Stimulated activated CD4-positive, alpha-beta T cell treated with anti-CD3 and anti-CD28 coated beads, Interleukin-1b, Interleukin-23, amount 100 ng/mL, for 24 hours (primary cell): Measurements from ENCODE around the gene ECI2.

Source experiments
- DNase-seq, 4 experiments: peaks; one replicate each; pipeline ENCODE4 v3.0.0-alpha.2; 2020; ENCODE audit warnings: low read depth in 4 of 4, low spot score in 1 of 4

Gene ECI2

DNA sequence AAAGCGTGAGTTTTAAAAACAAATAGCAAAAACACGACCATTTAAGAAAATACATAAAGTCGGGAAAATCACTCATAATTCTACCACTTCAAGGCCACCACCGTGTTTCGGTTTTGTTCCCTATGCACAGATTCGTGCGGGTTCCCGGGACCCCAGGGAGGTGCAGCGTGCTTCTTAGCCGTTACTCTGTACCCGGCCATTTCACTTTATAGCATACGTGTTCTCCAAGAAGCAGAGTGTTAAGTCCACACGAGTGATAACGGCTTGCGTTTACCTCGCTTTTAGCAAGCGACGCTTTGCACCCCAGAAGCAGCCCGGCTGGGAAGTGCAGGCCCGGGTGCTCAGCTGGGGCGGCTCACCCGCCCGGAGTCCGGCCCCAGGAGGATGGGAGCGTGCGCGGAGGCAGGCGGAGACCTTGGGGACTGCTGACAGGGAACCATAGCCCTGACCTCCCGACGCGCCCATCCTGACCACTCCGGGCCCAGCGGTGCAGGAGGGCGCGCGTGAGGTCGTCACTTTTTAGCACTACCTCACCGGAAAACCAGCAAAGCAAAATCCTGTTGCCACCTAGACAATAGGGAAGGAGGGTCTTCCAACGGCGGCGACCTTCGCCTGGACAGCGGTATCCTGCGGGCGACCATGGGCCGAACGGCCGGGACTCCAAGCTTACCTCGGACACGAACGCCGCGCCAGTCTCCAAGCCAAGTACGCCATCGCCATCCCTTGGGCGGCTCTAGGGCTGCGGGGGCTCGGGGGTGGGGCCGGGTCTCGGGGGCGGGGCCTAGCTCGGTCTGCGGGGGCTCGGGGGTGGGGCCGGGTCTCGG is at the start of gene ECI2:
TSS of gene ECI2 (minus strand) at position 735 of the 824 bp plus-strand sequence. CDS start at position 720, 15 bp downstream.
- DNase-seq = peak in 3 of 4 experiments; percentile 14 to 32 (median 26)

DNA sequence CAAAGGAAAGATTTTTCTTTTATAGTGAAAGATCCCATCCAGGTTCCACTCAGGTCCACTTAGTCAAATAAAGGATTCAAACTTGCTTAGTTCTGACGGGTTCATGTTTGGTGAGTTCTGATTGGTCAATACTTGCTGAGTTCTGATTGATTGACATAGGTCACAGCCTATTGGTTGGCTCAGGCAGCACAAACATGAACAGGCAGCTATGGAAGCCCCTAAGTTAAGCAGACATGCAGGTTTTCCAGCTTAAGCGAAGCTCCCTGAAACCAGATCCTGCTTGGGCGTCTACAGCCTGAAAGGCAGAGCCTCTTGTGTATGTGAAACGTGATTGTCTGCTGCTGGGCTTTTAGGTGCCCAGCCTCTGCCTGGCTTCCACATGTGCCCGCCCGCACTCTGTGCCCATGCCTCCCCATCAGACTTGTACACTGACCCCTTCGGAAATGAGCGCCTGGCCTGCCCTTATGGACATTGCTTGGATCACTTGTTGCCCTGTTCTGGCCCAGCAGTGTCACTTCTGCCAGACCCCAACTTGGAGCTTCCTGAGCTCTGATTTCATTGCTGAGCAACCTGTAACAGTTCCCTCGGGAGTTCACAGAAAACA is 45.4 kb upstream of the ECI2 start:
- no peak for DNase-seq

- no peak for DNase-seq
Observed at GRCh38 chr6:4179960-4180651, 44.7 kb upstream of the ECI2 start.

DNA sequence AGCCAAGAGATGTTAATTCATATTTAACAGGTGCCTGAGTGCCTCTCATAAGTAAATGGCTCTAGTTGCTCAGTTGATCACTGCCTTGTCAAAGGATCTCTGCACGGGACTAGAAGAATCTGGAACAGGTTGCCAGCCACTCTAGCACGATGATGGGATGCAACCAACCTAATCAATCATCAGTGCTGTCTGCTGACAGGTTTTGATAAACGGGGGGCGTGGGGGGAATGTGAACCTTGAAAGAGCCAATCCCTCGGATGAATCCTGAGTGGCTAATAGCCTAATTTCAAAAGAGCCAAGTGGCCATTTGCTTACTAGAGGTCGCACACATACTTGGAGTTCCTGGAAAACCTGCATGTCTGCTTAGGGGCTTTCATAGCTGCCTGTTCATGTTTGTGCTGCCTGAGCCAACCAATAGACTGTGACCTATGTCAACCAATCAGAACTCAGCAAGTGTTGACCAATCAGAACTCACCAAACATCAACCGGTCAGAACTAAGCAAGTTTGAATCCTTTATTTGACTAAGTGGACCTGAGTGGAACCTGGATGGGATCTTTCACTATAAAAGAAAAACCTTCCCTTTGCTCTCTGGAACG is 43.5 kb upstream of the ECI2 start:
- DNase-seq = no peak

GRCh38 chr6:4176907-4177306 is 41.5 kb upstream of the ECI2 start:
- no peak for DNase-seq

DNA sequence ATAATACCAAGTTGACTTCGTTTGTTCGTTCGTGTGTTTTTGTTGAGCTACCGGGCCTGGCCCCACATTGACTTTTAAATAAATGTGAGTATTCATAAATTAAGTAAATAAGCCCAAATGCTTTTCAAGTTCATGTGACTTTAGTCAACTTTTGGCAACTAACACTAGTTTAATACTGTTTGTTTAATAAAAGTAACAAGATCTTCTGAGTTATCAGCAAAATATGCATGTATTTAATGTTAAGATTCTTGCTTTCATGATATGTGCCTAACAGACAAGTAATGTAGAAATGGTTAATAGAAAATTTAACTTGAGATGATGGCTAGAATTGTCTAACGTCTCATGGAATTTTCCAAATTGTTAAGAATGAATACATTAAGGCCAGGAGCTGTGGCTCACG is 38.7 kb upstream of the ECI2 start:
- no peak for DNase-seq

DNA sequence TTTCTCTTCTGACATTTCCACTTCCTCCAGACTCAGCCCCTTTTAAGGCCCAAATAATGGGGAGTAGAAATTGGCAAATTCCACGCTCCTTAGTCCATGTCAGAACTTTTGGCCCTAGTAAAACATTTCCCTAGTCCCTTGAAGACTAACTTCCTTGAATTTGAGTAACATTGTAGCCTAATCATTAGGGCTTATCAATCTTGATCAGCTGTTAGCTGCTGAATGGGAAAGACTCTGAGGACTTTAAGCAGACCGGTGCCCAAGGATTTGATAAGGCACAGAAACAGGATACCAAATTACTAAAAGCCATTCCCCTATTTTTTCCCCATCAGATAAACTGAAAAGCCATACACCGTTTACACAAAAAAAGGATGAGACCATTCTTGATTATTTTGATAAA is 37.0 kb upstream of the ECI2 start:
- DNase-seq = no peak

GRCh38 chr6:4170297-4170696 is 34.9 kb upstream of the ECI2 start:
- no peak for DNase-seq

- no peak for DNase-seq
Observed at GRCh38 chr6:4169028-4169789, 33.8 kb upstream of the ECI2 start.

GRCh38 chr6:4167833-4168232 is 32.5 kb upstream of the ECI2 start:
- DNase-seq = no peak

DNA sequence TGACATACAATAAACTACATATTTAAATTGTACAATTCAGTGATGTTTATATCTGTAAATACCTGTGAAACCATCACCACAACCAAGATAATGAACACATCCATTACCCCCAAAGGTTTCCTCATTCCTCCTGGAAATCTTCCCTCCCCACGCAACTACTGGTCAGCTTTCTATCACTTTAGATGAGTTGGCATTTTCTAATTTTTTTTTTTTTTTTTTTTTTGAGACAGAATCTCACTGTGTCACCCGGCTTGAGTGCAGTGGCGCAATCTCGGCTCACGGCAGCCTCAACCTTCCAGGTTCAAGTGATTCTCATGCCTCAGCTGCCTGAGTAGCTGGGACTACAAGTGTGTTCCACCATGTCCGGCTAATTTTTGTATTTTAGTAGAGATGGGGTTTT is 31.7 kb upstream of the ECI2 start:
- no peak for DNase-seq

- no peak for DNase-seq
Observed at GRCh38 chr6:4164456-4164855, 29.1 kb upstream of the ECI2 start.

DNA sequence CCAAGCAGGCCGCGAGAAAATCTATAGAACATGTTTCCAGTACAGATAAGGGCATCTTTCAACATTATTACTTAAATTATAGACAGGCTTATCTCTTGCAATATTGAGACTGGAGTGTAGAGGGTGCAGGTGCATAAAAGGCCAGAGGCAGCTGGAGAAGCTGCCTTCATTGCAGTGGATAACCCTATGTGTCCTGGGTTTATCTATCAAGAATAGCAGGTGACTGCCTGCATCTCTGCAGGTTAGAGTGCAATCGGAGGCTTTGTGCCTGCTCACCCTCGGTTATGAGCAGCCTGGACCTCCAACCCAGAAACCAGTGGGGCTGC is 28.7 kb upstream of the ECI2 start:
- DNase-seq = no peak

GRCh38 chr6:4163408-4164116 is 28.2 kb upstream of the ECI2 start:
- DNase-seq = no peak

DNA sequence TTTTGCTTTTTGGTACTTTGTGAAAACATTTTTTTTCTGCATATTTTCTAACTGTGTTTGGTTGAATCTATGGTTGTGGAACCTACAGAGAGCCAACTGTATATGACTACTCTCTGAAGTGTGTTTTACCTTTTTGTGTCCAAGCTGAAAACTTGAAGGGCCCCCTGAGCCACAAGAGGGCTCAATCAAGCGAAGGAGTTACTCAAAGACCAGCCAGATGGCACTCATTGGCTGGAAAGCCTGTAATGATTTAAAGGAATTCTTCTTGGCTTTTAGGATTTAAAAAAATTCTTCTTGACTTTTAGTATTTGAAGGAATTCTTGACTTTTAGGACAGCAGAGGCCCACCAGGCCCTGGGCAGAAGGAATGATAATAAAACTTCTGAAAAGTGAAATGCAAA is 27.0 kb upstream of the ECI2 start:
- no peak for DNase-seq

GRCh38 chr6:4159491-4159890 is 24.1 kb upstream of the ECI2 start:
- DNase-seq = no peak

DNA sequence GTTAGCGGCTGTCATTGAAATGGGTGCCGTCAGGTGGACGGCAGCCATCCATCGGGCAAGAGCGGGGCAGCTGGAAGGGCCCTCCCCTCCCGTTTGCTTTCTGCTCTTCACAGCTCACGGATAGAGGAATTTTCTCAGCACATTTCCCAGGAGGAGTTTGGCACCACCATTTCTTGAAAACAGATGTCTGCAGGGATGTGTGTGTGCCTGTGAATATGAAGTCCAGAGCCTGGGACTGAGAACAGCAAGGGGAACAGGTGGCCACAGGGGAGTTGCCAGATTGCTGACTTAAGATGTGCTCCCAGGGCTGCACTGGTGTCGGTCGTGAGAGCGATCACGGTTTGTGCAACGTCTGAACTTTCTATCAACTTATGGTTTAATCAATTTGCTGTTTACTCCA is 22.1 kb upstream of the ECI2 start:
- no peak for DNase-seq

DNA sequence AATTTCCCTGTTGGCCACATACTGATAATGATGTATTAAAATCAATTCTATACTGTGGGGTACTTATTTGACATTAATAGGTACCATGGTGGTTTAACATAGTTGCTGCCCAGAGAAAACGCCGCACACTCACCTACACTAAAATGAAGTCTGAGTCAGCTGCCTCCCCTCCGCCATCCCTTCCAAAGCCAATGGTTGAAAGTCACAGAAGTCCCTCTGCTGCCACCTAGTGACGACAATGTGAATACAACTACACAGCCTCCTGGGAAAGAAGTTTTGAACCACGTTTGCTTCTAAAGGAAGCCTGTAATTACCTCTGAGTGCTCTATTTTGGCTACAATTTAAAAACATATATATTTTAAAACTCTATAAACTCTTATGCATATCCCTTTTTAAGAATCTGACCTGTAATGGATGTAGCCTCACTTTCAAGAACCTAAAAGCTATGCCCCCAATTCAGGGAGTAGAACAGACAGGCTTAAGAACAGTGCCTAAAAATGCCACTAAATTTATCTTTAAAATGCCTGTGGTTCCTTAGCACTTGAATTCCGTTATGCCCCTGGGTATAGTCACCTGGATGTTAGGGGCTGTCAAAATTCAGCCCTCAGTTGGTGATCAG is 20.6 kb upstream of the ECI2 start:
- peak; percentile 68 to 78 (median 70) for DNase-seq

DNA sequence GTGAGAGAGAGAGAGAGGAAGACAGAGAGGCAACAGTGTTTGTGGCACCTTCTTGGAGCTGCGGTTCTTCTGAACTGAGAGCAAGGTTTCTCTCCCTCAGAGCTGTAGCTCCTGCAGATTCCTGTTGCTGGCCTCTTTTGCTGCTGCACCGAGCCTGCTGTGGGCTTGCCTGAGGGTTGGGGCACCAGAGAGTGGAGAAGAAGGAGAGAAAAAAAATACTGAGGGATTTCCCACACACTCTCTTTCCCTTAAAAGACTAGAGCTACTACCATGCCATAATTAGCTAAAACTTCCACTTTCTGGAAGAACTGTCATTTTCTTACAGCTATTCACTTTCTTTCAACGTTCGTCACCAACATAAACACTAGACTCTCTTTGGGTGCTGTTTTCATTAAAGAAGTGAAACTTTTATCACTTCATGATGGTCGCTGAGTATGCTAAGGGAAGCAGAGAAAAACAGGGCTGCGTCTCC is 18.2 kb upstream of the ECI2 start:
- DNase-seq = no peak

GRCh38 chr6:4145083-4145482 is 9.7 kb upstream of the ECI2 start:
- no peak for DNase-seq
